Endodermal cell (in vitro differentiated cells): ENCODE measurements around the gene CAPS2. TPM values are rescaled to one million over a fixed set of nuclear protein-coding genes. Genes with fewer than 3 reads are reported as not detected.

ENCODE experiments used
- DNase-seq: peaks from one replicate; pipeline ENCODE4 v3.0.0-alpha.2; 2017
- H3K27ac ChIP-seq: 2 replicates; pipeline ENCODE4 v1.5.1; 2013; ENCODE audit warnings: mild to moderate bottlenecking, low read depth, low read length, moderate library complexity
- H3K27me3 ChIP-seq: 2 replicates; pipeline ENCODE4 v1.6.1; 2013; ENCODE audit warnings: mild to moderate bottlenecking, low read length, moderate library complexity; ENCODE audit not compliant: insufficient read depth, control insufficient read depth, poor library complexity, severe bottlenecking
- H3K36me3 ChIP-seq: 2 replicates; pipeline ENCODE4 v1.7.0; 2013; ENCODE audit warnings: mild to moderate bottlenecking, low read length, moderate library complexity; ENCODE audit not compliant: control insufficient read depth, insufficient read depth
- H3K4me1 ChIP-seq: one replicate; pipeline ENCODE4 v1.7.0; 2013; ENCODE audit warnings: low read length; ENCODE audit not compliant: control insufficient read depth, insufficient read depth
- H3K4me3 ChIP-seq: 2 replicates; pipeline ENCODE4 v1.5.1; 2013; ENCODE audit warnings: mild to moderate bottlenecking, low read length, moderate library complexity
- H3K9ac ChIP-seq: 2 replicates; pipeline ENCODE4 v1.6.1; 2013; ENCODE audit warnings: mild to moderate bottlenecking, low read length, moderate library complexity; ENCODE audit not compliant: poor library complexity, severe bottlenecking; ENCODE audit errors: extremely low read depth
- H3K9me3 ChIP-seq: 2 replicates; pipeline ENCODE4 v1.6.1; 2013; ENCODE audit warnings: mild to moderate bottlenecking, low read length, moderate library complexity; ENCODE audit not compliant: control insufficient read depth
- H3K27ac Mint-ChIP-seq: 2 replicates; pipeline ENCODE4 v1.8.0; 2020; ENCODE audit warnings: mixed read lengths
- H3K27me3 Mint-ChIP-seq: 2 replicates; pipeline ENCODE4 v1.8.0; 2021; ENCODE audit warnings: mild to moderate bottlenecking, mixed read lengths; ENCODE audit not compliant: insufficient read depth
- H3K36me3 Mint-ChIP-seq: 2 replicates; pipeline ENCODE4 v1.8.0; 2020; ENCODE audit warnings: low read depth, mixed read lengths
- H3K4me1 Mint-ChIP-seq: 2 replicates; pipeline ENCODE4 v1.8.0; 2020; ENCODE audit warnings: mixed read lengths
- H3K4me3 Mint-ChIP-seq: 2 replicates; pipeline ENCODE4 v1.8.0; 2020; ENCODE audit warnings: mild to moderate bottlenecking, moderate library complexity, mixed read lengths
- H3K9me3 Mint-ChIP-seq: 2 replicates; pipeline ENCODE4 v1.8.0; 2020; ENCODE audit warnings: mild to moderate bottlenecking, mixed read lengths
- WGBS, 2 experiments: methylation state at CpG; one replicate each; pipeline versions ENCODE4 v1.1.5 to v1.1.7; 2013; ENCODE audit warnings: missing lambda C conversion rate in 2 of 2, mixed read lengths in 1 of 2; ENCODE audit not compliant: insufficient coverage in 1 of 2, insufficient read length in 1 of 2; 5-methylcytosine and 5-hydroxymethylcytosine counted together
- total RNA-seq, 2 donors: library from RNA; stranded (reverse); fragmentation: NEBNext Ultra II Directional in 1 of 2; extraction: Animal tissue kit (Norgen Biotek cat#: 25700) in 1 of 2; gene quantifications; 2 replicates in 1 of 2; 3 replicates in 1 of 2; pipeline ENCODE4 v1.2.1, GENCODE V29; 2021
- TF ChIP-seq, protein P1 (sequence below): fragments of 200-600 bp; sonication (generic); conservative IDR thresholded peaks from 2 replicates; pipeline ENCODE4 v1.5.0; 2021; ENCODE audit warnings: antibody characterized with exemption, mild to moderate bottlenecking

The CAPS2 gene
- total RNA-seq, 2 donors from 2014 or later, result 3.9 to 5.5 TPM

DNA sequence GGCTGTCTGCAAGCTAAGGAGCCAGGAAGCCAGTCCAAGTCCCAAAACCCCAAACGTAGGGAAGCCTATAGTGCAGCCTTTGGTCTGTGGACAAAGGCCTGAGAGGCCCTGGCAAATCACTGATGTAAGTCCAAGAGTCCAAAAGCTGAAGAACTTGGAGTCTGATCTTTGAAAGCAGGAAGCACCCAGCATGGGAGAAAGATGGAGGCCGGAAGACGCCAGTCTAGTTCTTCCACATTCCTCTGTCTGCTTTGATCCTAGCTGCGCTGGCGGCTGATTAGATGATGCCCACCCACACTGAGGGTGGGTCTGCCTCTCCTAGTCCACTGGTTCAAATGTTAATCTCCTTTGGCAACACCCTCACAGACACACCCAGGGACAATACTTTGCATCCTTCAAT is 58.5 kb downstream of the CAPS2 start:
- no peaks in the 10 kb centered on the region for H3K4me1 Mint-ChIP-seq
- WGBS, 2 experiments, result 85 to 89% methylated on average over 5 of the region's 5 CpGs
- DNase-seq, result no peak
- no peaks in the 10 kb centered on the region for H3K9me3 ChIP-seq
- H3K4me3 ChIP-seq, result no peak overlapping the region
- H3K9me3 Mint-ChIP-seq, result no peaks in the 10 kb centered on the region
- no peak overlapping the region for H3K27ac Mint-ChIP-seq
- TF ChIP-seq, protein P1, sequence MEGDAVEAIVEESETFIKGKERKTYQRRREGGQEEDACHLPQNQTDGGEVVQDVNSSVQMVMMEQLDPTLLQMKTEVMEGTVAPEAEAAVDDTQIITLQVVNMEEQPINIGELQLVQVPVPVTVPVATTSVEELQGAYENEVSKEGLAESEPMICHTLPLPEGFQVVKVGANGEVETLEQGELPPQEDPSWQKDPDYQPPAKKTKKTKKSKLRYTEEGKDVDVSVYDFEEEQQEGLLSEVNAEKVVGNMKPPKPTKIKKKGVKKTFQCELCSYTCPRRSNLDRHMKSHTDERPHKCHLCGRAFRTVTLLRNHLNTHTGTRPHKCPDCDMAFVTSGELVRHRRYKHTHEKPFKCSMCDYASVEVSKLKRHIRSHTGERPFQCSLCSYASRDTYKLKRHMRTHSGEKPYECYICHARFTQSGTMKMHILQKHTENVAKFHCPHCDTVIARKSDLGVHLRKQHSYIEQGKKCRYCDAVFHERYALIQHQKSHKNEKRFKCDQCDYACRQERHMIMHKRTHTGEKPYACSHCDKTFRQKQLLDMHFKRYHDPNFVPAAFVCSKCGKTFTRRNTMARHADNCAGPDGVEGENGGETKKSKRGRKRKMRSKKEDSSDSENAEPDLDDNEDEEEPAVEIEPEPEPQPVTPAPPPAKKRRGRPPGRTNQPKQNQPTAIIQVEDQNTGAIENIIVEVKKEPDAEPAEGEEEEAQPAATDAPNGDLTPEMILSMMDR, result no peak
- no peaks in the 10 kb centered on the region for H3K4me1 ChIP-seq
- H3K27ac ChIP-seq, result no peak overlapping the region
- no peak overlapping the region for H3K9ac ChIP-seq
- H3K4me3 Mint-ChIP-seq, result no peak overlapping the region
- no peaks in the 10 kb centered on the region for H3K27me3 Mint-ChIP-seq
- H3K27me3 ChIP-seq, result no peaks in the 10 kb centered on the region
- no peaks in the 10 kb centered on the region for H3K36me3 Mint-ChIP-seq
- H3K36me3 ChIP-seq, result no peaks in the 10 kb centered on the region

DNA sequence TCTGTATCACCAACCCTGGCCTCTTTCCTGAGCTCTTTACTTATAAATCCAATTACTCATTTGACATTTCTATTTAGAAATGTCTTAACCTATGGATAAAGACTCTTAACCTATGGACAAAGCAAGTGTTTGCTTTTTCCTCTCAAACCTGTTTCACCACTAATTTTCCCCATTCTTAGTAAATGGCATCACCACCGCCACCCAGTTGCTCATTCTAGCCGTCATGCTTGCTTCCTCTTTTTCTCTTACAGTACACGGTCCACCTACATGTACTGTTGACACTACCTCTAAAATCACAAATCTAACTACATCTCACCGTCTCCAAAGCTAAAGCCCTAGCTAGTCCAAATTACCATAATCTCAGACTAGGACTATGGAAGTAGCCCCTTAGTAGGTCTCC is 60.0 kb downstream of the CAPS2 start:
- H3K4me1 Mint-ChIP-seq, result no peaks in the 10 kb centered on the region
- TF ChIP-seq, protein P1, result no peak

DNA sequence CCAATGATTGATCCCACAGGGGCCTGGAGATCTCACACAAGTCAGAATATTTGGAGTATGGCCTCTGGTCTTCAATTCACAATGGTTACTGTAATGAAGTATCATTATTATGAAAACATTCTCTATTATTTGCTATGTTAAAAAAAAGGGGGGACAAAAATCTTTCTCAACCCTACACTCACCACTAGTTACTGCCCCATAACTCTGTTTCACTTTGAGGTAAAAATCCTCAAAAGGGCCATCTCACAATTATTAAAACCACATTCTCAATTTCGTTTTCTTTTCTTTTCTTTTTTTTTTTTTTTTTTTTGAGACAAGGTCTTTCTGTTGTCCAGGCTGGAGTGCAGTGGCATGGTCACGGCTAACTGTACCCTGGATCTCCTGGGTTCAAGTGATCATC is 60.9 kb downstream of the CAPS2 start:
- no peaks in the 10 kb centered on the region for H3K27me3 Mint-ChIP-seq
- Histone ChIP-seq H3K27me3 (no peaks in the 10 kb centered on the region), H3K9ac (no peak overlapping the region), H3K4me3 (no peak overlapping the region), H3K27ac (no peak overlapping the region), H3K36me3 (no peaks in the 10 kb centered on the region), H3K4me1 (no peaks in the 10 kb centered on the region), H3K9me3 (no peaks in the 10 kb centered on the region)
- no peaks in the 10 kb centered on the region for H3K4me1 Mint-ChIP-seq
- peaks cover 6% of the 10 kb centered on the region for H3K9me3 Mint-ChIP-seq
- 91% methylated on average over 2 of the region's 2 CpGs; no CpG with 5 or more reads in 1 of the 2 experiments for WGBS, 2 experiments
- H3K27ac Mint-ChIP-seq, result no peak overlapping the region
- DNase-seq, result no peak
- no peaks in the 10 kb centered on the region for H3K36me3 Mint-ChIP-seq
- TF ChIP-seq, protein P1, result no peak
- no peak overlapping the region for H3K4me3 Mint-ChIP-seq

More for the DNA sequence above, 60.0 kb downstream of the CAPS2 start:
- H3K27ac ChIP-seq, result no peak overlapping the region
- H3K9ac ChIP-seq, result no peak overlapping the region
- H3K9me3 Mint-ChIP-seq, result peaks cover 6% of the 10 kb centered on the region
- no peak overlapping the region for H3K4me3 Mint-ChIP-seq
- no peaks in the 10 kb centered on the region for H3K27me3 ChIP-seq
- no peaks in the 10 kb centered on the region for H3K27me3 Mint-ChIP-seq
- WGBS, 2 experiments, result 92% methylated on average over 2 to 4 of the region's 4 CpGs
- no peaks in the 10 kb centered on the region for H3K4me1 ChIP-seq
- no peak for DNase-seq
- no peak overlapping the region for H3K27ac Mint-ChIP-seq
- H3K36me3 Mint-ChIP-seq, result no peaks in the 10 kb centered on the region
- no peak overlapping the region for H3K4me3 ChIP-seq
- no peaks in the 10 kb centered on the region for H3K9me3 ChIP-seq
- H3K36me3 ChIP-seq, result no peaks in the 10 kb centered on the region
